Stimulated activated CD4-positive, alpha-beta T cell treated with anti-CD3 and anti-CD28 coated beads, TNF-alpha, amount 100 ng/mL, for 24 hours (primary cell): ENCODE data around the gene TNFRSF17.

ENCODE experiments used
- DNase-seq, 3 experiments: peaks; one replicate each; pipeline ENCODE4 v3.0.0-alpha.2; 2020; ENCODE audit warnings: low read depth in 3 of 3

The TNFRSF17 gene

DNA sequence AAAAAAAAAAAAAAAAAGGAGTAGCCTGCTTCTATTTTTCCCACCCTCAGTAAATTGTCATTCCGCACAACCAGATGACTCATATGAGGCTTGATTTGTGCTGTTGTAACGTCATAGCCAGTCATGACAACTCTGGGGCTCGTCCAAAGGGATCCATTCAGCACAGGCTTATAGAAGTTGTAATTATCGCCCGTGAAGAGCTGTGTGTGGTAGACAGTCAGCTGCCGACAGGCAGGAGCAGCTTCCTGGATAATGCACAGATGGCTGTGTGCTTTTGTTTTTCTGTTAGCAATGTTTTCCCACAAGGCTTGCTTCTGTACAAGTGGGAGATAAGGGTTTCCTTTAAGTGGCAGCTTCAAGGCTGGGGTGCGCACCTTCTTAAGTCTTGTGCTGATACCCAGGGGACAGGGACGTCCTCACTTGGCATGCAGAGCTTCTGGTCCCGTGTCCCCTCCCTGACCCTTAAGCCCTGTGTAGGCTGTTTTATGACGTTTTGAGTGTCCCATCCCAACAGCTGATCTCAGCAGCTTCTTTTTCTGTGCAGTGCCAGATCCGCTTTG, 37.5 kb downstream of the TNFRSF17 start:
- DNase-seq, result no peak

DNA sequence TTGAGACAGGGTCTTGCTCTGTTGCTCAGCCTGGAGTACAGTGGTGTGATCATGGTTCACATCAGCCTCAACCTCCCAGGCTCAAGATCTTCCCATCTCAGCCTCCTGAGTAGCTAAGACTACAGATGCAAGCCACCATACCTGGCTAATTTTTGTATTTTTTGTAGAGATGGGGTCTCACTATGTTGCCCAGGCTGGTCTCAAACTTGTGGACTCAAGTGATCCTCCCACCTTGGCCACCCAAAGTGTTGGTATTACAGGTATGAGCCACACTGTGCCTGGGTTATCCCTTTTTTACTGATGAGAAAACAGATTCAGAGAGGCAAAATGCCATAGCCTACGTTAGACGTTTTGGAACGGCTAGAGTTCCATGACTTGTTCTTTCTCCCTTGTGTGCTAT, 41.6 kb downstream of the TNFRSF17 start:
- DNase-seq, result no peak

DNA sequence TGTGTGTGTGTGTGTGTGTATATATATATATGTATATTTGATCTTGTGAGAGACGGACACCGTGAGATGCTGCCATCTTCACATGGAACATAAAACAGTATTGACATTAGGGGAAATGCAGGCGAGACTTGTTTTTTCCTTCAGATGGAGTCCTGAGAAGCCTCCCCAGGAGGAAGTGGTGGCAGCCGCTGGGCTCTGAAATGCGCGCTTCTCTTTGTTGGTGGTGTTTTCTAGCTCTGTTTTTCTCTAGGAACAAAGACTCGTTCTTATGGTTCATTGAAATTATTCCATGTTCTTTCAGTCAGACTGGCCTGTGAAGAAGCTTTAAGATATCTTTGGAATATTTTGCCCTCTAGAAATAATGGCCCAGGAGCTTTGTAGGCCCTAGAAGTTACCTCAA, 44.5 kb downstream of the TNFRSF17 start:
- DNase-seq, result no peak

DNA sequence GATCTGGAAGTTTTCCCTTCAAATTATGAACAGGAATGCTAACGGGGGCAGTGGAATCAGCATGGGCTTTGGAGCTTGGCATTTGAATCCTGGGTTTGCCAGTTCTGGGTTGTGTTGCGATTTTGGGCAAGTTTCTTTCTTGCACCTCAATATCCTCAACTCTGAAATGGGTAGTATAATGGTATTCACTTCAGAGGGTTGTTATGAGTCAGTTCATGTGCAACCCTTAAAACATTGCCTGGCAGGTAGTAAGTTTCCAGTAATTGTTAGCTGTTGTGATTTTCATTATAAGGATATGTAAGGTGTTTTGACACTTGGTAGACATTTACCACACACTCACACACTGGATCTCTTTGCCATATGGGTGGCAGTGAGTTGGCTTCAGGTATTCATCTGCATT, 44.9 kb downstream of the TNFRSF17 start:
- DNase-seq, result no peak

DNA sequence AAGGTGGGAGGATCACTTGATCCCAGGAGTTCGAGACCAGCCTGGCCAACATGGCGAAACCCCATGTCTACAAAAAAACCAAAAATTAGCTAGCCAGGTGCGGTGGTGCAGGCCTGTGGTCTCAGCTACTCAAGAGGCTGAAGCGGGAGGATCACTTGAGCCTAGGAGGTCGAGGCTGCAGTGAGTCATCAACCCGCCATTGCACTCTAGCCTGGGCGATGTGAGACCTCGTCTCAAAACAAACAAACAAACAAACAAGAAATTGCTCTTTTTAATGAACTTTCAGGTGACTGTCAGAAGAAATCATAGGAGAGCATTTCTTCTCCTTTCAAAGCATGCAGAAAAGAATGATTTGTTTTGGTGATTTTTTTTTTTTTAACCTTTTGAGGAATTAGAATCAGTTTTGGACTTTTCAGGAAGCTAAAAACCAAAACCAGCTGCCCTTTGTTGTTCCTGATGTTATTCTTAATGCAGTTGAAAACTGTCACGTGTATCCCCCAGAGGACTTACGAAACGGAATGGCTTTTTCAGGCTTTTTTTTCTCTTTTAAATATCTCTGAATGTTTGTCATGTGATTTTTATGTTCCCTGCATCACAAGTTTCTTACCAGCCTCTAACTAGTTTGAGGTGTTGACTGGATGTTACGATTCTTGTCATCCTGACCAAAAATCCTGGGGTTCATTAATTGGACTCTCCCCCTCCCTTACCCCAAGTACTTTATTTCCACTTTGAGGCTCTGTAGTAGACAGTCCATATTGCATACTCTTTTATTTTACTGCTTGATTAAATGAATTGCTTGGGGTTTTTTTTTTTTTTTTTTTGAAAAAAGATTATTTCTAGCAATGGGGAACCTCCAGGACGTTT, 45.6 kb downstream of the TNFRSF17 start:
- no peak for DNase-seq

DNA sequence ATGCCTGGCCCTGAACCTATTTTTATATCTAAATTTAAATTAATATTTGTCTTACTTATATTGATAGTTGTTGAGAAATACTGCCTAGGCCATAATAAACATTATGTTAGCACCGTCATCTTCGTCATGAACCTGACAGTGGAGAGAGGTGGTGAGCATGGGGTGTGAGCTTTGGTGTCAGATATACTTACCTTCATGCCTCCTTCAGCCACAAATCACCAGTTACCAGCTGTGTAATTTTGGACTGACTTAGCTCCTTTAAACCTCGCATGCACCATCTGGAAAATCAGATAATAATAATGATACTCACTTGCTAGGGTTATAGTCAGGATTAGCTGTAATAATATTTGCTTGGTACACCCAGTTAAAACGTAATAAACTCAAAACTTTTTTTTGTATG, 46.6 kb downstream of the TNFRSF17 start:
- no peak for DNase-seq

DNA sequence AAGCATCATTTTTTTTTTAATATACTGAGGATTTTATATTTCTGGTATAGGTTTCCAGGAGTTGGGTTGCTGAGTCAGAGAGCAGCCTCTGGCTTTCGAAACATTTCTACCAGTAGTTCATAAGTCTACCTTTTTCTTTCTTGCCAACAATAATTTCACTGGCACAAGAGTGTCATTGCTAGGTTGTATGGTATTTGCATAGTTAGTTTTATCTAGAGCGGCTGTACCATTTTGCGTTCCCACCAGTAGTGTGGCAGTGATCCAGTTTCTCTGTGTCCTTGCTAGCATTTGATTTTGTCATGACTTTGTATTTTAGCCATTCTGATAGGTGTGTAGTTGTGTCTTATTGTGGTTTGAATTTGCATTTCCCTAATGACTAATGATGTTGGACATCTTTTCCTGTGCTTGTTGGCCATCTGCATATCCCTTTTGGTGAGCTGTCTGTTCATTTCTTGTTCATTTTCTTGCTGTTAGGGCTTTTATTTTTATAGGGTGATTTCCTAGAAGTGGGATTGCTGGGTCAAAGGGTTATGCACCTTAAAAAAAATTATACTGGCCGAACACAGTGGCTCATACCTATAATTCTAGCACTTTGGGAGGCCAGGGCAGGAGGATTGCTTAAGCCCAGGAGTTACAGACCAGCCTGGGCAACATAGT, 51.4 kb downstream of the TNFRSF17 start:
- no peak for DNase-seq

DNA sequence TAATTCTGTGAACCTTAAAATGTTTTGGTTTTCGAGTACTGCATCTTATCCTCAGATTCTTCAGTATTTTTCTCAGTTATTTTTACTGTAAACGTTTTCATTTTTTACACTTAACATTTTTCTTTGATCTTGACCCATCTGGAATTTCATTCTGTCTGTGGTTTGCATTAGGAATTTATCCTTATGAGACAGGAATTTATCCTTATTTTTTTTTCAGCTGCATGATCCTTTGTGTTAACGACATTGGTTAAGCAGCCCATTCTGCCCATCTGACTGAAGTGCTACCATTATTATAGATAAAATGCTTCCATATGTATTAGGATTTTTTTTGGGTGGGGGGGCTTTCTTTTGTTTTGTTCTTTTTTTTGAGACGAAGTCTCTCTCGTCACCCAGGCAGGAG, 52.5 kb downstream of the TNFRSF17 start:
- DNase-seq, result no peak
